ENCODE data around the gene SNX32. TPM values are rescaled to one million over a fixed set of nuclear protein-coding genes. Genes with fewer than 3 reads are reported as not detected.
A peak's percentile ranks its signal among the peaks of the same experiment; 100 is the strongest.

Gene SNX32
- total RNA-seq, 4 donors from 2014 or later: 0.21 to 0.99 (median 0.67) TPM

GRCh38 chr11:65870307-65870658, 36.5 kb downstream of the SNX32 start:
- DNase-seq (ENCODE audit: low spot score in 2 of 2): no peak
- no peak for TF ChIP-seq POLR2A (IDR thresholded peaks at IDR 0.05)
- no peak for TF ChIP-seq CTCF (IDR thresholded peaks at IDR 0.05)
- H3K4me3 ChIP-seq (ENCODE audit: low read depth, poor library complexity, severe bottlenecking): no peak overlapping the region
- intact Hi-C loops (cut with DNase I; ENCODE audit: low total_unique reads): no loop called here
- 77 to 82% methylated on average over 10 to 11 of the region's 11 CpGs for WGBS, 2 donors

- no peak overlapping the region for H3K4me3 ChIP-seq (ENCODE audit: low read depth, poor library complexity, severe bottlenecking)
These were observed 37.2 kb downstream of the SNX32 start for GRCh38 chr11:65870706-65871681.

GRCh38 chr11:65871811-65872548, 38.2 kb downstream of the SNX32 start:
- H3K4me3 ChIP-seq (ENCODE audit: low read depth, poor library complexity, severe bottlenecking): peak overlapping the region; percentile 18
- intact Hi-C loops (cut with DNase I; ENCODE audit: low total_unique reads): no loop called here
- TF ChIP-seq CTCF (IDR thresholded peaks at IDR 0.05): no peak
- no peak for DNase-seq (ENCODE audit: low spot score in 2 of 2)
- 43 to 54% methylated on average over 15 to 20 of the region's 26 CpGs for WGBS, 2 donors

More at GRCh38 chr11:65870706-65871681, 37.2 kb downstream of the SNX32 start:
- TF ChIP-seq POLR2A (IDR thresholded peaks at IDR 0.05) (no peak), CTCF (IDR thresholded peaks at IDR 0.05) (no peak)
- DNase-seq (ENCODE audit: low spot score in 2 of 2): no peak
- 76 to 77% methylated on average over 21 to 24 of the region's 24 CpGs for WGBS, 2 donors
- intact Hi-C loops (cut with DNase I; ENCODE audit: low total_unique reads): no loop called here

DNA sequence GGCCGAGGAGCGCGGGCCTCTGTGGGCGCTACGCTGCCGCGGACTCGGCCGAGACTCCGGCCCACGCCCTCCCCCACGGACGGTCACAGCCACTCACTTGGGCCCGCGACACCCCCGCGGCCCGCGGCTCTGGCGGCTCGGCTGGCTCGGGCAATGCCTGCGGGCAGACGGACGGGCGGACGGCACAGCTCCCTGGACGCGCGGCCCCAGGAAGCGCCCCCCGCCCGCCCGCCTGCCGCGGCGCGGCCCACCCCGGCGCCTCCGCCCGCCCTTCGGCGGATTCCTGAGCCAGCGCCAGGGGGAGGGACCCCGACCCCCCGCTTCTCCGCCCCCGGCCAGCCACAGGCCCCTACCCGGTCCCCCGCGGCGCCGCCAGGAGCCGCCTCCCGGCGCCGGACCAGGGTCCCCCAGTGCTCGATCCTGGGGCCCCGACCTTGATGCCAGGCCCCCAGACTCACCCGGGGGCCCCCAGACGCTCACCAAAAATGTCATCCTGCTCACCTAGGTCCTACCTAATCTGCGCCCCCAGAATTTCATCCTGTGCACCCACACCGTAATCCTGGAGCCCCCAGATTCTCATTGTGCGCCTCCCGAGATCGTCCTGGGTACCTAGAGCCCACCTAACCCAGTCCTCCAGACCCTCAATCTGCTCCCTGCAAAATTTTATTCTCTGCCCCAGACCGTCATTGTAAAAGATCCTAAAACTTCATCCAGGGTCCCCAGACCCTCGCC, 39.0 kb downstream of the SNX32 start, which contains the start of gene EFEMP2:
Gene EFEMP2, minus strand, starts transcription at position 215 of the 732 bp plus-strand sequence. CDS start 446 bp downstream, outside the sequence.
- H3K4me3 ChIP-seq (ENCODE audit: low read depth, poor library complexity, severe bottlenecking): peak within 1 kb of the TSS; percentile 49
- TF ChIP-seq CTCF (IDR thresholded peaks at IDR 0.05): no peak
- no peak for TF ChIP-seq POLR2A (IDR thresholded peaks at IDR 0.05)
- 0 to 2% methylated on average over 15 to 16 of the region's 69 CpGs for WGBS, 2 donors
- DNase-seq (ENCODE audit: low spot score in 2 of 2): peak in 1 of 2 donors; percentile 92
- intact Hi-C loops (cut with DNase I; ENCODE audit: low total_unique reads): no loop called here

- 8 to 10% methylated on average over 30 to 41 of the region's 54 CpGs for WGBS, 2 donors
- TF ChIP-seq CTCF (IDR thresholded peaks at IDR 0.05) (no peak), POLR2A (IDR thresholded peaks at IDR 0.05) (no peak)
- DNase-seq (ENCODE audit: low spot score in 2 of 2): peak; percentile 94 to 99
- H3K4me3 ChIP-seq (ENCODE audit: low read depth, poor library complexity, severe bottlenecking): peak overlapping the region; percentile 49
- intact Hi-C loops (cut with DNase I; ENCODE audit: low total_unique reads): no loop called here
These were observed 39.8 kb downstream of the SNX32 start for GRCh38 chr11:65873318-65874156.

All from lower leg skin (tissue), 4 donors.